HEK293 (cell line): ENCODE data around the gene TRIM9.

Source experiments
- CTCF ChIA-PET: fragments of 350-600 bp; formaldehyde crosslinking; extraction: SDS; loops from one replicate; lab custom pipeline; 2021; ENCODE audit warnings: antibody characterized with exemption; lab: Yijun Ruan, JAX
- POLR2A ChIA-PET: fragments of 300-600 bp; formaldehyde crosslinking; extraction: SDS; loops from one replicate; lab custom pipeline; 2020; ENCODE audit warnings: antibody characterized with exemption, inconsistent platforms; lab: Yijun Ruan, JAX
- H3K27ac ChIP-seq: fragments of 200-500 bp; sonication (Bioruptor generic); 2 replicates; pipeline ENCODE4 v1.5.1; 2014; ENCODE audit warnings: low read depth, low read length, control low read depth, inconsistent platforms; ENCODE audit errors: extremely low read depth
- H3K36me3 ChIP-seq, 2 experiments: fragments of 200-500 bp in 1 of 2; sonication (Bioruptor generic) in 1 of 2; 1 replicate in 1 of 2; 2 replicates in 1 of 2; pipeline ENCODE4 v1.5.1; 2014 to 2017; ENCODE audit warnings: inconsistent platforms in 2 of 2, low read length in 2 of 2; ENCODE audit not compliant: control insufficient read depth in 2 of 2, insufficient read depth in 1 of 2
- H3K4me1 ChIP-seq: fragments of 200-500 bp; sonication (Bioruptor generic); 2 replicates; pipeline ENCODE4 v1.5.1; 2014; ENCODE audit warnings: mild to moderate bottlenecking, low read length, inconsistent platforms; ENCODE audit not compliant: control insufficient read depth, insufficient read depth
- H3K4me3 ChIP-seq: 2 replicates; pipeline ENCODE4 v1.5.1; 2011; ENCODE audit warnings: low read depth, mild to moderate bottlenecking, control low read depth, low read length, moderate library complexity
- H3K9me3 ChIP-seq: fragments of 200-500 bp; sonication (Bioruptor generic); 2 replicates; pipeline ENCODE4 v1.5.1; 2014; ENCODE audit warnings: low read depth, low read length, inconsistent platforms; ENCODE audit not compliant: control insufficient read depth, insufficient read depth
- INSM2 ChIP-seq: fragments of 450-650 bp; formaldehyde crosslinking; IDR thresholded peaks from 2 replicates; pipeline ENCODE4 v1.5.1; 2016; ENCODE audit warnings: missing biosample characterization, missing genetic modification characterization
- PRDM1 ChIP-seq: fragments of 450-650 bp; formaldehyde crosslinking; IDR thresholded peaks from 2 replicates; pipeline ENCODE4; 2016; ENCODE audit warnings: missing biosample characterization, missing genetic modification characterization
- SP3 ChIP-seq: fragments of 450-650 bp; formaldehyde crosslinking; IDR thresholded peaks from 2 replicates; pipeline ENCODE4 v1.5.1; 2016; ENCODE audit warnings: missing biosample characterization, missing genetic modification characterization
- ZBTB21 ChIP-seq: fragments of 450-650 bp; formaldehyde crosslinking; IDR thresholded peaks from 2 replicates; pipeline ENCODE4 v1.5.1; 2017; ENCODE audit warnings: missing biosample characterization, missing genetic modification characterization
- ZBTB44 ChIP-seq: fragments of 450-650 bp; IDR thresholded peaks from 2 replicates; pipeline ENCODE4 v1.5.1; 2018; ENCODE audit warnings: missing biosample characterization, mild to moderate bottlenecking, missing genetic modification characterization
- ZBTB7A ChIP-seq: fragments of 450-650 bp; formaldehyde crosslinking; IDR thresholded peaks from 2 replicates; pipeline ENCODE4 v1.5.1; 2016; ENCODE audit warnings: low read depth, missing biosample characterization, missing genetic modification characterization
- ZIC2 ChIP-seq: fragments of 450-650 bp; formaldehyde crosslinking; IDR thresholded peaks from 2 replicates; pipeline ENCODE4 v1.5.1; 2016; ENCODE audit warnings: missing biosample characterization, missing genetic modification characterization
- ZNF10 ChIP-seq: fragments of 450-650 bp; formaldehyde crosslinking; IDR thresholded peaks from 2 replicates; pipeline ENCODE4 v1.5.1; 2017; ENCODE audit warnings: missing biosample characterization, missing genetic modification characterization
- ZNF211 ChIP-seq: fragments of 450-650 bp; formaldehyde crosslinking; IDR thresholded peaks from 2 replicates; pipeline ENCODE4 v1.5.1; 2016; ENCODE audit warnings: low read depth, missing biosample characterization, missing genetic modification characterization
- ZNF23 ChIP-seq: fragments of 450-650 bp; formaldehyde crosslinking; IDR thresholded peaks from 2 replicates; pipeline ENCODE4 v1.5.1; 2016; ENCODE audit warnings: missing biosample characterization, missing genetic modification characterization, borderline replicate concordance
- ZNF274 ChIP-seq, 2 experiments: fragments of 200-500 bp in 1 of 2; fragments of 450-650 bp in 1 of 2; sonication (Bioruptor generic) in 1 of 2; formaldehyde crosslinking in 1 of 2; IDR thresholded peaks; 2 replicates each; pipeline versions ENCODE4 v1.5.1 to v1.6.1; 2014 to 2016; ENCODE audit warnings: borderline replicate concordance in 1 of 2, inconsistent platforms in 1 of 2, low read length in 1 of 2, missing biosample characterization in 1 of 2, missing genetic modification characterization in 1 of 2
- ZNF311 ChIP-seq: fragments of 450-650 bp; formaldehyde crosslinking; IDR thresholded peaks from 2 replicates; pipeline ENCODE4 v1.5.1; 2017; ENCODE audit warnings: missing biosample characterization, missing genetic modification characterization, borderline replicate concordance
- ZNF335 ChIP-seq: fragments of 450-650 bp; formaldehyde crosslinking; conservative IDR thresholded peaks from 2 replicates; pipeline ENCODE4 v1.5.1; 2016; ENCODE audit warnings: missing biosample characterization, missing genetic modification characterization
- ZNF449 ChIP-seq: fragments of 450-650 bp; formaldehyde crosslinking; IDR thresholded peaks from 2 replicates; pipeline ENCODE4 v1.5.1; 2017; ENCODE audit warnings: missing biosample characterization, mild to moderate bottlenecking, missing genetic modification characterization, moderate library complexity
- ZNF473 ChIP-seq: fragments of 450-650 bp; formaldehyde crosslinking; IDR thresholded peaks from 2 replicates; pipeline ENCODE4 v1.5.1; 2017; ENCODE audit warnings: missing biosample characterization, missing genetic modification characterization
- ZNF521 ChIP-seq: fragments of 450-650 bp; formaldehyde crosslinking; IDR thresholded peaks from 2 replicates; pipeline ENCODE4 v1.5.1; 2017; ENCODE audit warnings: missing biosample characterization, mild to moderate bottlenecking, missing genetic modification characterization
- ZNF544 ChIP-seq: fragments of 450-650 bp; formaldehyde crosslinking; IDR thresholded peaks from 2 replicates; pipeline ENCODE4 v1.5.0; 2017; ENCODE audit warnings: missing biosample characterization, missing genetic modification characterization
- ZNF548 ChIP-seq: fragments of 450-650 bp; formaldehyde crosslinking; IDR thresholded peaks from 2 replicates; pipeline ENCODE4 v1.5.1; 2016; ENCODE audit warnings: missing biosample characterization, missing genetic modification characterization
- ZNF624 ChIP-seq: fragments of 450-650 bp; formaldehyde crosslinking; IDR thresholded peaks from 2 replicates; pipeline ENCODE4 v1.5.1; 2017; ENCODE audit warnings: missing biosample characterization, missing genetic modification characterization
- ZNF626 ChIP-seq: fragments of 450-650 bp; sonication (Bioruptor Pico); formaldehyde crosslinking; IDR thresholded peaks from 2 replicates; pipeline ENCODE4 v1.5.1; 2018; ENCODE audit warnings: missing biosample characterization, missing genetic modification characterization, inconsistent platforms
- ZNF692 ChIP-seq: fragments of 450-650 bp; formaldehyde crosslinking; IDR thresholded peaks from 2 replicates; pipeline ENCODE4 v1.5.1; 2016; ENCODE audit warnings: missing biosample characterization, missing genetic modification characterization
- ZNF701 ChIP-seq: fragments of 450-650 bp; formaldehyde crosslinking; IDR thresholded peaks from 2 replicates; pipeline ENCODE4 v1.5.1; 2016; ENCODE audit warnings: missing biosample characterization, missing genetic modification characterization
- ZNF777 ChIP-seq: fragments of 450-650 bp; formaldehyde crosslinking; IDR thresholded peaks from 2 replicates; pipeline ENCODE4 v1.5.1; 2017; ENCODE audit warnings: missing biosample characterization, missing genetic modification characterization, borderline replicate concordance
- ZSCAN23 ChIP-seq: fragments of 450-650 bp; formaldehyde crosslinking; IDR thresholded peaks from 2 replicates; pipeline ENCODE4 v1.5.1; 2016; ENCODE audit warnings: missing biosample characterization, missing genetic modification characterization
- TF ChIP-seq, protein P1 (sequence below): fragments of 450-650 bp; formaldehyde crosslinking; IDR thresholded peaks from 2 replicates; pipeline ENCODE4 v1.5.1; 2016; ENCODE audit warnings: missing biosample characterization, missing genetic modification characterization

The TRIM9 gene

DNA sequence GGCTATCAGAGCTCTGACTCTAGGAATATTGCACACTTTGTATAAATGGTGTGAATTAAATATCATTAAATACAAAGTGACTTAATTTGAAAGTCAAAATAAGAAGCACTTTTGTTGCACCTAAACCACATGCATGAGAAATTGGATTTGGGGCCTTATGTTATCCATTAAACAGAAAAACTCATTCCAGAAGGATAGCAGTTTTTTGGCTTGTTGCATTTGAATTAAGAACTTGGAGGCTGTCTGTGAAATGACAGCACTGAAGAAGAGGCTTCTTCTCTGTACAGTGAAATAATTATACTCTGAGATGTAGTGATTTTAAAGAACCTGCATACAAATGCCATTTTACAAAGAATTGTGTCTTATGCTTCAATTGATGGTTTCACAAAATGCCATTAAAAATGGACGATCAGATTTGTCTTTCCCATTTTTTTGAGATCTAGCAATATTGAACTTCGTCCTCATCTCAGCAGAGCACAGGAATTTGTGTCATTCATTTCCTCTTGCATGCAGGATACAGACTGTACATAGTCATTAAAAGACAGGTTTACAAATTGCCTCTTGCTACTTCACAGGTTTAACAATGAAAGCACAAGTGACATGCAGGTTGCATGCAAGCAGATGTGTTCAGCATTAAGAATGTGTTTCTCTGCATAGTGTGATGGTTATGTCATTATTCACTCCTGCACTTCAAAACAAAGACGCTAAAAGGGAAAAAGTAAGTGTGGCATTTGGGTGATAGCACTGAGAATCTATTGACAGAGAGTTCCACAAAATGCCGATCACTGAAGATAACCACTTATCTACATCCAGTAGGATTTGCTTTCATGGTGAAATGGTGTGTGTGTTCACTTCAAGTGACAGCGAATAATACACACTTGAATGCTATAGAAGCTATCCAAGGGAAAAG is 114.7 kb downstream of the TRIM9 start:
- TF ChIP-seq ZNF473 (tag by site-specific recombination): no peak
- no peak for TF ChIP-seq ZNF10
- TF ChIP-seq ZNF311 (tag by site-specific recombination): no peak
- no peak for TF ChIP-seq ZSCAN23 (tag by site-specific recombination)
- no peak for TF ChIP-seq ZNF624
- no peak for TF ChIP-seq ZNF692 (tag by site-specific recombination)
- no peak for TF ChIP-seq ZIC2
- TF ChIP-seq, protein P1, sequence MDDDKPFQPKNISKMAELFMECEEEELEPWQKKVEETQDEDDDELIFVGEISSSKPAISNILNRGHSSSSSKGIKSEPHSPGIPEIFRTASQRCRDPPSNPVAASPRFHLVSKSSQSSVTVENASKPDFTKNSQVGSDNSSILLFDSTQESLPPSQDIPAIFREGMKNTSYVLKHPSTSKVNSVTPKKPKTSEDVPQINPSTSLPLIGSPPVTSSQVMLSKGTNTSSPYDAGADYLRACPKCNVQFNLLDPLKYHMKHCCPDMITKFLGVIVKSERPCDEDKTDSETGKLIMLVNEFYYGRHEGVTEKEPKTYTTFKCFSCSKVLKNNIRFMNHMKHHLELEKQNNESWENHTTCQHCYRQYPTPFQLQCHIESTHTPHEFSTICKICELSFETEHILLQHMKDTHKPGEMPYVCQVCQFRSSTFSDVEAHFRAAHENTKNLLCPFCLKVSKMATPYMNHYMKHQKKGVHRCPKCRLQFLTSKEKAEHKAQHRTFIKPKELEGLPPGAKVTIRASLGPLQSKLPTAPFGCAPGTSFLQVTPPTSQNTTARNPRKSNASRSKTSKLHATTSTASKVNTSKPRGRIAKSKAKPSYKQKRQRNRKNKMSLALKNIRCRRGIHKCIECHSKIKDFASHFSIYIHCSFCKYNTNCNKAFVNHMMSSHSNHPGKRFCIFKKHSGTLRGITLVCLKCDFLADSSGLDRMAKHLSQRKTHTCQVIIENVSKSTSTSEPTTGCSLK (tag by site-specific recombination): no peak
- no peak for TF ChIP-seq ZNF548
- TF ChIP-seq ZNF23: no peak
- no peak for TF ChIP-seq ZNF274 (IDR thresholded peaks at IDR 0.05; ENCODE audit: low read length)
- TF ChIP-seq ZNF274 (tag by site-specific recombination; IDR thresholded peaks at IDR 0.05; ENCODE audit: borderline replicate concordance): no peak
- no peak for TF ChIP-seq ZBTB7A (tag by site-specific recombination)
- no peak for TF ChIP-seq INSM2 (tag by site-specific recombination)
- TF ChIP-seq ZNF544: no peak
- TF ChIP-seq ZBTB21: no peak
- no peak for TF ChIP-seq ZNF335
- TF ChIP-seq ZNF626 (tag by site-specific recombination): no peak
- ChIA-PET POLR2A (no interaction called here), CTCF (no interaction called here)
- H3K36me3 ChIP-seq: no peaks in the 10 kb centered on the region
- no peaks in the 10 kb centered on the region for H3K9me3 ChIP-seq
- no peak overlapping the region for H3K4me3 ChIP-seq
- no peaks in the 10 kb centered on the region for H3K4me1 ChIP-seq
- no peak overlapping the region for H3K27ac ChIP-seq

GRCh38 chr14:50978888-50979287 is 116.0 kb downstream of the TRIM9 start:
- CTCF ChIA-PET: no interaction called here
- Histone ChIP-seq H3K27ac (no peak overlapping the region), H3K36me3 (no peaks in the 10 kb centered on the region), H3K4me1 (no peaks in the 10 kb centered on the region), H3K9me3 (no peaks in the 10 kb centered on the region), H3K4me3 (no peak overlapping the region)
- POLR2A ChIA-PET: no interaction called here
- TF ChIP-seq SP3 (tag by site-specific recombination) (no peak), ZBTB44 (tag by site-specific recombination) (no peak), ZNF335 (no peak), ZNF521 (no peak), PRDM1 (tag by site-specific recombination) (no peak), ZNF211 (tag by site-specific recombination) (no peak), ZNF777 (tag by site-specific recombination) (no peak), ZNF701 (tag by site-specific recombination) (no peak), ZNF449 (no peak)
